ENCODE data around the gene ADCK1. TPM values are rescaled to one million over a fixed set of nuclear protein-coding genes. Genes with fewer than 3 reads are reported as not detected.

The ADCK1 gene
- total and polyA plus RNA-seq, 2 experiments from 2014 or later = 8.2 to 16.4 TPM

GRCh38 chr14:77825895-77826519 is 26.1 kb downstream of the ADCK1 start:
- Histone ChIP-seq H3K9me2 (replicated peaks; ENCODE audit: insufficient read depth) (no peaks in the 10 kb centered on the region), H3K9me3 (ENCODE audit: low read depth) (no peaks in the 10 kb centered on the region), H2AFZ (no peak overlapping the region), H4K20me1 (ENCODE audit: insufficient read depth, poor library complexity, severe bottlenecking) (no peaks in the 10 kb centered on the region), H3K79me2 (no peaks in the 10 kb centered on the region), H3K4me1 (ENCODE audit: insufficient read depth) (no peaks in the 10 kb centered on the region), H3K27ac (no peak overlapping the region), H3K36me3 (replicated peaks; ENCODE audit: insufficient read depth, low read depth) (no peaks in the 10 kb centered on the region), H3K4me2 (no peak overlapping the region), H3K27me3 (no peaks in the 10 kb centered on the region), H3K4me3 (no peak overlapping the region)
- no peak for DNase-seq (ENCODE audit: low spot score)
- TF ChIP-seq EZH2 (IDR thresholded peaks at IDR 0.05; ENCODE audit: borderline replicate concordance) (no peak), EZH2phosphoT487 (IDR thresholded peaks at IDR 0.05; ENCODE audit: low read depth, severe bottlenecking, unreplicated experiment) (no peak), CTCF (IDR thresholded peaks at IDR 0.05; ENCODE audit: poor library complexity) (no peak)
- WGBS (ENCODE audit: low lambda C conversion rate, missing lambda C conversion rate) = 88% methylated on average over 16 of the region's 16 CpGs

GRCh38 chr14:77830692-77831091 is 30.8 kb downstream of the ADCK1 start:
- Histone ChIP-seq H3K4me1 (ENCODE audit: insufficient read depth) (no peaks in the 10 kb centered on the region), H3K27me3 (no peaks in the 10 kb centered on the region), H3K9me2 (replicated peaks; ENCODE audit: insufficient read depth) (no peaks in the 10 kb centered on the region), H3K36me3 (replicated peaks; ENCODE audit: insufficient read depth, low read depth) (no peaks in the 10 kb centered on the region), H3K9me3 (ENCODE audit: low read depth) (no peaks in the 10 kb centered on the region), H4K20me1 (ENCODE audit: insufficient read depth, poor library complexity, severe bottlenecking) (no peaks in the 10 kb centered on the region), H3K79me2 (no peaks in the 10 kb centered on the region), H3K4me2 (no peak overlapping the region), H2AFZ (no peak overlapping the region), H3K27ac (no peak overlapping the region), H3K4me3 (no peak overlapping the region)
- DNase-seq (ENCODE audit: low spot score) = no peak
- 69% methylated on average over 2 of the region's 2 CpGs for WGBS (ENCODE audit: low lambda C conversion rate, missing lambda C conversion rate)
- no peak for TF ChIP-seq EZH2 (IDR thresholded peaks at IDR 0.05; ENCODE audit: borderline replicate concordance)
- TF ChIP-seq EZH2phosphoT487 (IDR thresholded peaks at IDR 0.05; ENCODE audit: low read depth, severe bottlenecking, unreplicated experiment) = no peak
- no peak for TF ChIP-seq CTCF (IDR thresholded peaks at IDR 0.05; ENCODE audit: poor library complexity)

- 49% methylated on average over 3 of the region's 3 CpGs for WGBS (ENCODE audit: low lambda C conversion rate, missing lambda C conversion rate)
- TF ChIP-seq EZH2 (IDR thresholded peaks at IDR 0.05; ENCODE audit: borderline replicate concordance) (no peak), EZH2phosphoT487 (IDR thresholded peaks at IDR 0.05; ENCODE audit: low read depth, severe bottlenecking, unreplicated experiment) (no peak)
- H2AFZ ChIP-seq = no peak overlapping the region
- H3K9me2 ChIP-seq (replicated peaks; ENCODE audit: insufficient read depth) = no peaks in the 10 kb centered on the region
- H3K27me3 ChIP-seq = no peaks in the 10 kb centered on the region
- DNase-seq (ENCODE audit: low spot score) = no peak
- no peaks in the 10 kb centered on the region for H3K79me2 ChIP-seq
- H3K4me2 ChIP-seq = no peak overlapping the region
- no peaks in the 10 kb centered on the region for H3K9me3 ChIP-seq (ENCODE audit: low read depth)
- no peaks in the 10 kb centered on the region for H3K4me1 ChIP-seq (ENCODE audit: insufficient read depth)
- H3K4me3 ChIP-seq = no peak overlapping the region
- no peaks in the 10 kb centered on the region for H4K20me1 ChIP-seq (ENCODE audit: insufficient read depth, poor library complexity, severe bottlenecking)
- H3K27ac ChIP-seq = no peak overlapping the region
- H3K36me3 ChIP-seq (replicated peaks; ENCODE audit: insufficient read depth, low read depth) = no peaks in the 10 kb centered on the region
These were observed 32.4 kb downstream of the ADCK1 start for GRCh38 chr14:77832297-77832696.

GRCh38 chr14:77837926-77838325 is 38.0 kb downstream of the ADCK1 start:
- Histone ChIP-seq H3K36me3 (replicated peaks; ENCODE audit: insufficient read depth, low read depth) (no peaks in the 10 kb centered on the region), H3K27me3 (no peaks in the 10 kb centered on the region), H3K9me3 (ENCODE audit: low read depth) (no peaks in the 10 kb centered on the region), H3K9me2 (replicated peaks; ENCODE audit: insufficient read depth) (no peaks in the 10 kb centered on the region), H2AFZ (no peak overlapping the region), H3K4me1 (ENCODE audit: insufficient read depth) (no peaks in the 10 kb centered on the region), H3K4me3 (no peak overlapping the region), H3K4me2 (no peak overlapping the region), H3K79me2 (no peaks in the 10 kb centered on the region), H3K27ac (no peak overlapping the region), H4K20me1 (ENCODE audit: insufficient read depth, poor library complexity, severe bottlenecking) (no peaks in the 10 kb centered on the region)
- WGBS (ENCODE audit: low lambda C conversion rate, missing lambda C conversion rate) = 94% methylated on average over 7 of the region's 7 CpGs
- no peak for DNase-seq (ENCODE audit: low spot score)
- TF ChIP-seq EZH2 (IDR thresholded peaks at IDR 0.05; ENCODE audit: borderline replicate concordance) (no peak), EZH2phosphoT487 (IDR thresholded peaks at IDR 0.05; ENCODE audit: low read depth, severe bottlenecking, unreplicated experiment) (no peak), CTCF (IDR thresholded peaks at IDR 0.05; ENCODE audit: poor library complexity) (no peak)
